Activated CD8-positive, alpha-beta T cell treated with anti-CD3 and anti-CD28 coated beads, Interleukin-2, amount 10 ng/mL, durations not matched to agents 7 days and 5 days (primary cell): ENCODE results near the gene HDLBP. TPM values are rescaled to one million over a fixed set of nuclear protein-coding genes. Genes with fewer than 3 reads are reported as not detected.

Source experiments
- ATAC-seq: fragments of 150-1000 bp; cut with Tn5 transposase; one replicate; pipeline ENCODE4 v1.10.0; 2021; ENCODE audit warnings: moderate library complexity
- CTCF ChIA-PET: fragments of 350-600 bp; sonication (Branson Sonifier 250); formaldehyde crosslinking; loops from one replicate; lab custom pipeline; 2021; ENCODE audit warnings: antibody characterized with exemption; lab: Charles Lee
- POLR2A ChIA-PET: fragments of 350-600 bp; sonication (Branson Sonifier 250); formaldehyde crosslinking; loops from one replicate; lab custom pipeline; 2021; ENCODE audit warnings: antibody characterized with exemption; lab: Charles Lee
- DNase-seq: peaks from one replicate; pipeline ENCODE4 v3.0.0-alpha.2; 2020
- H3K27ac Mint-ChIP-seq: one replicate; pipeline ENCODE4 v1.8.0; 2021; ENCODE audit warnings: mild to moderate bottlenecking, mixed read lengths
- H3K27me3 Mint-ChIP-seq: one replicate; pipeline ENCODE4 v1.8.0; 2021; ENCODE audit warnings: low read depth, mixed read lengths
- H3K36me3 Mint-ChIP-seq: one replicate; pipeline ENCODE4 v1.8.0; 2021; ENCODE audit warnings: low read depth, mixed read lengths
- H3K4me1 Mint-ChIP-seq: one replicate; pipeline ENCODE4 v1.8.0; 2021; ENCODE audit warnings: low read depth, mixed read lengths
- H3K4me3 Mint-ChIP-seq: one replicate; pipeline ENCODE4 v1.8.0; 2021; ENCODE audit warnings: mild to moderate bottlenecking, mixed read lengths
- H3K9me3 Mint-ChIP-seq: one replicate; pipeline ENCODE4 v1.8.0; 2022; ENCODE audit warnings: mixed read lengths; ENCODE audit not compliant: insufficient read depth
- total RNA-seq, 2 experiments: library from RNA; stranded (reverse); gene quantifications; one replicate each; pipeline ENCODE4 v1.2.3, GENCODE V29; 2021

The HDLBP gene
- total RNA-seq, 2 experiments from 2014 or later, result 186 to 187 TPM

- ChIA-PET POLR2A (no interaction called here), CTCF (no interaction called here)
- DNase-seq (no peak), ATAC-seq (no peak)
- no peaks in the 10 kb centered on the region for H3K9me3 Mint-ChIP-seq
- H3K4me3 Mint-ChIP-seq, result no peak overlapping the region
- peaks cover 6% of the 10 kb centered on the region for H3K36me3 Mint-ChIP-seq
- no peak overlapping the region for H3K27ac Mint-ChIP-seq
- H3K27me3 Mint-ChIP-seq, result peaks cover 15% of the 10 kb centered on the region
- peaks cover 20% of the 10 kb centered on the region for H3K4me1 Mint-ChIP-seq
Observed at GRCh38 chr2:241223211-241224017, 92.1 kb downstream of the HDLBP start.

GRCh38 chr2:241219856-241220356 is 95.6 kb downstream of the HDLBP start:
- CTCF ChIA-PET, result no interaction called here
- no peak for DNase-seq
- ATAC-seq, result no peak
- peaks cover 23% of the 10 kb centered on the region for H3K4me1 Mint-ChIP-seq
- H3K4me3 Mint-ChIP-seq, result no peak overlapping the region
- peaks cover 23% of the 10 kb centered on the region for H3K27me3 Mint-ChIP-seq
- POLR2A ChIA-PET, result no interaction called here
- no peaks in the 10 kb centered on the region for H3K36me3 Mint-ChIP-seq
- H3K27ac Mint-ChIP-seq, result no peak overlapping the region
- H3K9me3 Mint-ChIP-seq, result no peaks in the 10 kb centered on the region

- CTCF ChIA-PET, result interaction anchor here (0.9 to 1.3 kb wide), 3 partner anchors 140 to 367 kb away, joined by 3 read pairs; no protein-coding TSS in a partner anchor
- no peak for ATAC-seq
Observed at GRCh38 chr2:241219030-241219382, 96.5 kb downstream of the HDLBP start.

GRCh38 chr2:241218131-241219029 is 97.1 kb downstream of the HDLBP start:
- ATAC-seq (peak; percentile 70), DNase-seq (peak; percentile 52)
- CTCF ChIA-PET, result interaction anchor here (0.9 to 1.3 kb wide), 3 partner anchors 140 to 367 kb away, joined by 3 read pairs; no protein-coding TSS in a partner anchor
- peak overlapping the region; percentile 43 for H3K27ac Mint-ChIP-seq
- no peaks in the 10 kb centered on the region for H3K36me3 Mint-ChIP-seq
- H3K27me3 Mint-ChIP-seq, result peaks cover 23% of the 10 kb centered on the region
- POLR2A ChIA-PET, result interaction anchor here (1.5 kb wide), 1 partner anchor 97 kb away, joined by 3 read pairs; the partner anchor contains the start of gene HDLBP
- H3K4me1 Mint-ChIP-seq, result peaks cover 18% of the 10 kb centered on the region
- H3K9me3 Mint-ChIP-seq, result no peaks in the 10 kb centered on the region
- peak overlapping the region; percentile 73 for H3K4me3 Mint-ChIP-seq

More at GRCh38 chr2:241219030-241219382, 96.5 kb downstream of the HDLBP start:
- Mint-ChIP-seq H3K9me3 (no peaks in the 10 kb centered on the region), H3K27me3 (peaks cover 23% of the 10 kb centered on the region), H3K27ac (no peak overlapping the region), H3K4me1 (peaks cover 22% of the 10 kb centered on the region), H3K4me3 (peak overlapping the region; percentile 73), H3K36me3 (no peaks in the 10 kb centered on the region)
- DNase-seq, result no peak
- POLR2A ChIA-PET, result interaction anchor here (1.5 kb wide), 1 partner anchor 96 kb away, joined by 3 read pairs; the partner anchor contains the start of gene HDLBP

GRCh38 chr2:241217320-241218031 is 98.0 kb downstream of the HDLBP start:
- peaks cover 12% of the 10 kb centered on the region for H3K4me1 Mint-ChIP-seq
- H3K9me3 Mint-ChIP-seq, result no peaks in the 10 kb centered on the region
- ATAC-seq, result peak; percentile 63
- peak; percentile 32 for DNase-seq
- H3K4me3 Mint-ChIP-seq, result peak overlapping the region; percentile 63
- no peak overlapping the region for H3K27ac Mint-ChIP-seq
- no peaks in the 10 kb centered on the region for H3K36me3 Mint-ChIP-seq
- ChIA-PET POLR2A (no interaction called here), CTCF (interaction anchor here (1.1 kb wide), 1 partner anchor 139 kb away, joined by 5 read pairs; no protein-coding TSS in a partner anchor)
- H3K27me3 Mint-ChIP-seq, result peaks cover 23% of the 10 kb centered on the region

GRCh38 chr2:241216211-241216761 is 99.2 kb downstream of the HDLBP start:
- Mint-ChIP-seq H3K4me1 (peaks cover 12% of the 10 kb centered on the region), H3K27me3 (peaks cover 23% of the 10 kb centered on the region), H3K36me3 (no peaks in the 10 kb centered on the region), H3K4me3 (peak overlapping the region; percentile 56), H3K9me3 (no peaks in the 10 kb centered on the region), H3K27ac (peak overlapping the region; percentile 66)
- DNase-seq, result no peak
- POLR2A ChIA-PET, result no interaction called here
- ATAC-seq, result no peak
- CTCF ChIA-PET, result interaction anchor here (1.1 kb wide), 1 partner anchor 138 kb away, joined by 5 read pairs; no protein-coding TSS in a partner anchor

- peaks cover 12% of the 10 kb centered on the region for H3K4me1 Mint-ChIP-seq
- no peaks in the 10 kb centered on the region for H3K9me3 Mint-ChIP-seq
- CTCF ChIA-PET, result no interaction called here
- no peak overlapping the region for H3K4me3 Mint-ChIP-seq
- no peak overlapping the region for H3K27ac Mint-ChIP-seq
- no peaks in the 10 kb centered on the region for H3K36me3 Mint-ChIP-seq
- ATAC-seq, result no peak
- H3K27me3 Mint-ChIP-seq, result peaks cover 23% of the 10 kb centered on the region
- POLR2A ChIA-PET, result no interaction called here
- no peak for DNase-seq
Observed at GRCh38 chr2:241215421-241215820, 100.1 kb downstream of the HDLBP start.

GRCh38 chr2:241214766-241215165 is 100.7 kb downstream of the HDLBP start:
- H3K27ac Mint-ChIP-seq, result no peak overlapping the region
- H3K4me3 Mint-ChIP-seq, result no peak overlapping the region
- no peaks in the 10 kb centered on the region for H3K36me3 Mint-ChIP-seq
- ChIA-PET CTCF (no interaction called here), POLR2A (no interaction called here)
- ATAC-seq, result no peak
- H3K9me3 Mint-ChIP-seq, result no peaks in the 10 kb centered on the region
- peaks cover 12% of the 10 kb centered on the region for H3K4me1 Mint-ChIP-seq
- H3K27me3 Mint-ChIP-seq, result peaks cover 18% of the 10 kb centered on the region
- DNase-seq, result no peak

- POLR2A ChIA-PET, result no interaction called here
- H3K9me3 Mint-ChIP-seq, result no peaks in the 10 kb centered on the region
Observed at GRCh38 chr2:241214209-241214608, 101.3 kb downstream of the HDLBP start.

GRCh38 chr2:241213567-241213966 is 101.9 kb downstream of the HDLBP start:
- Mint-ChIP-seq H3K9me3 (no peaks in the 10 kb centered on the region), H3K4me3 (no peak overlapping the region), H3K27ac (no peak overlapping the region), H3K36me3 (no peaks in the 10 kb centered on the region), H3K27me3 (peaks cover 9% of the 10 kb centered on the region), H3K4me1 (peaks cover 5% of the 10 kb centered on the region)
- ATAC-seq (no peak), DNase-seq (no peak)
- POLR2A ChIA-PET, result no interaction called here
- CTCF ChIA-PET, result no interaction called here

More at GRCh38 chr2:241214209-241214608, 101.3 kb downstream of the HDLBP start:
- DNase-seq (no peak), ATAC-seq (no peak)
- CTCF ChIA-PET, result no interaction called here
- Mint-ChIP-seq H3K27me3 (peaks cover 16% of the 10 kb centered on the region), H3K36me3 (no peaks in the 10 kb centered on the region), H3K27ac (no peak overlapping the region), H3K4me1 (peaks cover 12% of the 10 kb centered on the region), H3K4me3 (no peak overlapping the region)

- H3K4me3 Mint-ChIP-seq, result no peak overlapping the region
- no peak overlapping the region for H3K27ac Mint-ChIP-seq
- CTCF ChIA-PET, result no interaction called here
- H3K9me3 Mint-ChIP-seq, result no peaks in the 10 kb centered on the region
- POLR2A ChIA-PET, result no interaction called here
- peaks cover 7% of the 10 kb centered on the region for H3K27me3 Mint-ChIP-seq
- H3K36me3 Mint-ChIP-seq, result no peaks in the 10 kb centered on the region
- DNase-seq, result no peak
- ATAC-seq, result no peak
- H3K4me1 Mint-ChIP-seq, result peaks cover 3% of the 10 kb centered on the region
Observed at GRCh38 chr2:241213041-241213440, 102.4 kb downstream of the HDLBP start.
